NCI-H2171 (cell line): Measurements from ENCODE around the gene CTDP1.
"Not testable (repeated sequence)": the region's sequence is repeated elsewhere in the genome, so short reads cannot be mapped to it uniquely, and the experiment has no call there.

ENCODE experiments used
- DNase-seq: peaks from one replicate; lab custom pipeline; 2025; lab: John Stamatoyannopoulos, UW

CTDP1 gene

GRCh38 chr18:79724299-79725080 lies 44.9 kb downstream of the CTDP1 start:
- DNase-seq: no peak

GRCh38 chr18:79725486-79725885 lies 45.9 kb downstream of the CTDP1 start:
- DNase-seq: no peak

- DNase-seq: no peak
Measured at GRCh38 chr18:79726721-79727120, 47.1 kb downstream of the CTDP1 start.

- DNase-seq: no peak
Measured at GRCh38 chr18:79727211-79727610, 47.6 kb downstream of the CTDP1 start.

GRCh38 chr18:79728931-79729586 lies 49.5 kb downstream of the CTDP1 start:
- no peak for DNase-seq

- no peak for DNase-seq
Measured at GRCh38 chr18:79729611-79730010, 50.0 kb downstream of the CTDP1 start.

GRCh38 chr18:79730804-79731203 lies 51.2 kb downstream of the CTDP1 start:
- DNase-seq: no peak

- not testable (repeated sequence) for DNase-seq
Measured at GRCh38 chr18:79731881-79732720, 52.5 kb downstream of the CTDP1 start.

GRCh38 chr18:79732721-79733025 lies 53.1 kb downstream of the CTDP1 start:
- no peak for DNase-seq

- DNase-seq: no peak
Measured at GRCh38 chr18:79733135-79733701, 53.6 kb downstream of the CTDP1 start.

- DNase-seq: no peak
Measured at GRCh38 chr18:79733986-79734770, 54.6 kb downstream of the CTDP1 start.

- no peak for DNase-seq
Measured at GRCh38 chr18:79735071-79735980, 55.7 kb downstream of the CTDP1 start.

- no peak for DNase-seq
Measured at GRCh38 chr18:79736230-79736629, 56.6 kb downstream of the CTDP1 start.

GRCh38 chr18:79736846-79737245 lies 57.2 kb downstream of the CTDP1 start:
- no peak for DNase-seq

- no peak for DNase-seq
Measured at GRCh38 chr18:79737426-79737825, 57.8 kb downstream of the CTDP1 start.

GRCh38 chr18:79738041-79738461 lies 58.4 kb downstream of the CTDP1 start:
- no peak for DNase-seq

- DNase-seq: no peak
Measured at GRCh38 chr18:79738581-79739439, 59.2 kb downstream of the CTDP1 start.

- DNase-seq: no peak
Measured at GRCh38 chr18:79739440-79739778, 59.8 kb downstream of the CTDP1 start.

- not testable (repeated sequence) for DNase-seq
Measured at GRCh38 chr18:79740047-79740446, 60.4 kb downstream of the CTDP1 start.
